Dendritic cell treated with granulocyte-macrophage colony-stimulating factor and Interleukin-4, amounts not matched to agents 40 ng/mL and 50 ng/mL, for 4 days (primary cell): ENCODE data around the gene TRPC5OS.
A peak's percentile ranks its signal among the peaks of the same experiment; 100 is the strongest.

Source experiments
- H3K27ac Mint-ChIP-seq: one replicate; pipeline ENCODE4 v1.8.0; 2022; ENCODE audit warnings: mild to moderate bottlenecking, mixed read lengths
- H3K27me3 Mint-ChIP-seq: one replicate; pipeline ENCODE4 v1.8.0; 2022; ENCODE audit warnings: mild to moderate bottlenecking, mixed read lengths
- H3K36me3 Mint-ChIP-seq: one replicate; pipeline ENCODE4 v1.8.0; 2022; ENCODE audit warnings: low read depth, mixed read lengths
- H3K4me1 Mint-ChIP-seq: one replicate; pipeline ENCODE4 v1.8.0; 2022; ENCODE audit warnings: low read depth, mixed read lengths
- H3K4me3 Mint-ChIP-seq: one replicate; pipeline ENCODE4 v1.8.0; 2022; ENCODE audit warnings: mild to moderate bottlenecking, moderate library complexity, mixed read lengths
- H3K9me3 Mint-ChIP-seq: one replicate; pipeline ENCODE4 v1.8.0; 2022; ENCODE audit warnings: mixed read lengths
- intact Hi-C: fragments of 100-400 bp; cut with micrococcal nuclease; formaldehyde crosslinking; loops from one replicate; pipeline ENCODE4 v1.15.0; 2022

Gene TRPC5OS

GRCh38 chrX:111869639-111870034 is 6.3 kb upstream of the TRPC5OS start:
- Mint-ChIP-seq H3K4me3 (no peak overlapping the region), H3K36me3 (no peaks in the 10 kb centered on the region), H3K4me1 (peaks cover 7% of the 10 kb centered on the region), H3K27me3 (no peaks in the 10 kb centered on the region), H3K27ac (no peak overlapping the region), H3K9me3 (no peaks in the 10 kb centered on the region)
- intact Hi-C loops, result loop anchor here (1.0 to 2.0 kb wide), 2 partner anchors 175 to 771 kb away; no protein-coding TSS in a partner anchor

- Mint-ChIP-seq H3K27ac (no peak overlapping the region), H3K9me3 (no peaks in the 10 kb centered on the region), H3K4me1 (no peaks in the 10 kb centered on the region), H3K36me3 (no peaks in the 10 kb centered on the region), H3K27me3 (peaks cover 2% of the 10 kb centered on the region), H3K4me3 (no peak overlapping the region)
- intact Hi-C loops, result no loop called here
Measured at GRCh38 chrX:111874241-111874640, 1.7 kb upstream of the TRPC5OS start.

- H3K36me3 Mint-ChIP-seq, result no peaks in the 10 kb centered on the region
- no peaks in the 10 kb centered on the region for H3K4me1 Mint-ChIP-seq
- H3K27ac Mint-ChIP-seq, result no peak overlapping the region
- H3K27me3 Mint-ChIP-seq, result peaks cover 2% of the 10 kb centered on the region
- H3K4me3 Mint-ChIP-seq, result no peak overlapping the region
- H3K9me3 Mint-ChIP-seq, result no peaks in the 10 kb centered on the region
- intact Hi-C loops, result no loop called here
Measured at GRCh38 chrX:111876646-111877045, 665 bp downstream of the TRPC5OS start.

GRCh38 chrX:111877681-111878080 is 1.7 kb downstream of the TRPC5OS start:
- no peak overlapping the region for H3K27ac Mint-ChIP-seq
- H3K4me3 Mint-ChIP-seq, result no peak overlapping the region
- H3K9me3 Mint-ChIP-seq, result no peaks in the 10 kb centered on the region
- H3K27me3 Mint-ChIP-seq, result peaks cover 2% of the 10 kb centered on the region
- H3K4me1 Mint-ChIP-seq, result no peaks in the 10 kb centered on the region
- H3K36me3 Mint-ChIP-seq, result no peaks in the 10 kb centered on the region
- intact Hi-C loops, result no loop called here

- Mint-ChIP-seq H3K4me1 (no peaks in the 10 kb centered on the region), H3K4me3 (no peak overlapping the region), H3K27ac (no peak overlapping the region), H3K9me3 (no peaks in the 10 kb centered on the region), H3K36me3 (no peaks in the 10 kb centered on the region), H3K27me3 (peaks cover 2% of the 10 kb centered on the region)
- intact Hi-C loops, result no loop called here
Measured at GRCh38 chrX:111880735-111881134, 4.8 kb downstream of the TRPC5OS start.

GRCh38 chrX:111881715-111882114 is 5.7 kb downstream of the TRPC5OS start:
- no peaks in the 10 kb centered on the region for H3K4me1 Mint-ChIP-seq
- intact Hi-C loops, result no loop called here
- H3K9me3 Mint-ChIP-seq, result no peaks in the 10 kb centered on the region
- no peak overlapping the region for H3K4me3 Mint-ChIP-seq
- no peaks in the 10 kb centered on the region for H3K36me3 Mint-ChIP-seq
- no peak overlapping the region for H3K27ac Mint-ChIP-seq
- no peaks in the 10 kb centered on the region for H3K27me3 Mint-ChIP-seq

- intact Hi-C loops, result no loop called here
- no peaks in the 10 kb centered on the region for H3K36me3 Mint-ChIP-seq
- no peak overlapping the region for H3K4me3 Mint-ChIP-seq
- no peaks in the 10 kb centered on the region for H3K9me3 Mint-ChIP-seq
- H3K4me1 Mint-ChIP-seq, result no peaks in the 10 kb centered on the region
- H3K27me3 Mint-ChIP-seq, result no peaks in the 10 kb centered on the region
- no peak overlapping the region for H3K27ac Mint-ChIP-seq
Measured at GRCh38 chrX:111886678-111887077, 10.7 kb downstream of the TRPC5OS start.

- Mint-ChIP-seq H3K27ac (no peak overlapping the region), H3K4me1 (no peaks in the 10 kb centered on the region), H3K9me3 (no peaks in the 10 kb centered on the region), H3K4me3 (no peak overlapping the region), H3K36me3 (no peaks in the 10 kb centered on the region), H3K27me3 (no peaks in the 10 kb centered on the region)
- intact Hi-C loops, result no loop called here
Measured at GRCh38 chrX:111888600-111888999, 12.6 kb downstream of the TRPC5OS start.

- no peaks in the 10 kb centered on the region for H3K9me3 Mint-ChIP-seq
- intact Hi-C loops, result no loop called here
- no peaks in the 10 kb centered on the region for H3K4me1 Mint-ChIP-seq
- H3K4me3 Mint-ChIP-seq, result no peak overlapping the region
- no peaks in the 10 kb centered on the region for H3K36me3 Mint-ChIP-seq
- H3K27me3 Mint-ChIP-seq, result no peaks in the 10 kb centered on the region
- no peak overlapping the region for H3K27ac Mint-ChIP-seq
Measured at GRCh38 chrX:111892375-111892774, 16.4 kb downstream of the TRPC5OS start.

- Mint-ChIP-seq H3K9me3 (no peaks in the 10 kb centered on the region), H3K36me3 (no peaks in the 10 kb centered on the region), H3K27me3 (no peaks in the 10 kb centered on the region)
Measured at GRCh38 chrX:111896148-111896547, 20.2 kb downstream of the TRPC5OS start.

GRCh38 chrX:111914398-111915090 is 38.6 kb downstream of the TRPC5OS start:
- peaks cover 24% of the 10 kb centered on the region for H3K4me1 Mint-ChIP-seq
- H3K9me3 Mint-ChIP-seq, result peaks cover 13% of the 10 kb centered on the region
- peak overlapping the region; percentile 59 for H3K27ac Mint-ChIP-seq
- no peak overlapping the region for H3K4me3 Mint-ChIP-seq
- intact Hi-C loops, result no loop called here
- H3K36me3 Mint-ChIP-seq, result no peaks in the 10 kb centered on the region
- H3K27me3 Mint-ChIP-seq, result no peaks in the 10 kb centered on the region

More at GRCh38 chrX:111896148-111896547, 20.2 kb downstream of the TRPC5OS start:
- Mint-ChIP-seq H3K4me1 (no peaks in the 10 kb centered on the region), H3K4me3 (no peak overlapping the region), H3K27ac (no peak overlapping the region)
- intact Hi-C loops, result no loop called here

- Mint-ChIP-seq H3K27ac (no peak overlapping the region), H3K4me3 (no peak overlapping the region), H3K9me3 (peaks cover 13% of the 10 kb centered on the region), H3K27me3 (no peaks in the 10 kb centered on the region), H3K4me1 (peaks cover 24% of the 10 kb centered on the region), H3K36me3 (no peaks in the 10 kb centered on the region)
- intact Hi-C loops, result no loop called here
Measured at GRCh38 chrX:111917591-111917990, 41.6 kb downstream of the TRPC5OS start.

GRCh38 chrX:111928456-111928855 is 52.5 kb downstream of the TRPC5OS start:
- intact Hi-C loops, result no loop called here
- H3K27ac Mint-ChIP-seq, result no peak overlapping the region
- H3K36me3 Mint-ChIP-seq, result no peaks in the 10 kb centered on the region
- H3K9me3 Mint-ChIP-seq, result no peaks in the 10 kb centered on the region
- no peak overlapping the region for H3K4me3 Mint-ChIP-seq
- no peaks in the 10 kb centered on the region for H3K4me1 Mint-ChIP-seq
- H3K27me3 Mint-ChIP-seq, result no peaks in the 10 kb centered on the region
